PFSK-1 (cell line): ENCODE measurements around the gene NOL12.

ENCODE experiments used
- FOXP2 ChIP-seq: optimal IDR thresholded peaks from 2 replicates; pipeline ENCODE3; 2011; ENCODE audit warnings: borderline replicate concordance, control low read depth, inconsistent platforms; ENCODE audit not compliant: insufficient read depth; ENCODE audit errors: extremely low read length, extremely low read depth
- POLR2AphosphoS5 ChIP-seq: IDR thresholded peaks from 2 replicates; pipeline ENCODE4 v1.6.1; 2012; ENCODE audit warnings: low read depth, mild to moderate bottlenecking, control low read depth, low read length, moderate library complexity
- REST ChIP-seq, 2 experiments: IDR thresholded peaks; 2 replicates each; pipeline versions ENCODE4 v1.6.1 to v1.8.0; 2011 to 2012; ENCODE audit warnings: low read depth in 2 of 2, low read length in 2 of 2, control low read depth in 1 of 2, inconsistent platforms in 1 of 2, mild to moderate bottlenecking in 1 of 2, moderate library complexity in 1 of 2; ENCODE audit not compliant: insufficient read depth in 1 of 2
- SIN3A ChIP-seq: IDR thresholded peaks from 2 replicates; pipeline ENCODE4 v1.6.1; 2012; ENCODE audit warnings: mild to moderate bottlenecking, low read length, moderate library complexity, borderline replicate concordance; ENCODE audit not compliant: insufficient read depth
- TAF1 ChIP-seq: IDR thresholded peaks from 2 replicates; pipeline ENCODE4 v1.6.1; 2012; ENCODE audit warnings: low read length, control low read depth, borderline replicate concordance; ENCODE audit not compliant: insufficient read depth

GRCh38 chr22:37697538-37697835 is 11.3 kb downstream of the NOL12 start:
- no peak for TF ChIP-seq REST (IDR thresholded peaks at IDR 0.05; ENCODE audit: insufficient read depth in 1 of 2, low read depth in 2 of 2, low read length in 2 of 2)
- TF ChIP-seq POLR2AphosphoS5: no peak
- no peak for TF ChIP-seq SIN3A
- TF ChIP-seq TAF1: no peak
- TF ChIP-seq FOXP2: no peak
